CD14-positive monocyte (primary cell): ENCODE data around the gene AASDHPPT. TPM values are rescaled to one million over a fixed set of nuclear protein-coding genes. Genes with fewer than 3 reads are reported as not detected.
"Not testable (repeated sequence)": the region's sequence is repeated elsewhere in the genome, so short reads cannot be mapped to it uniquely, and the experiment has no call there.

ENCODE experiments used
- DNase-seq, 3 donors: peaks; one replicate each; pipeline ENCODE4 v3.0.0-alpha.2; 2011 to 2022
- H2AFZ ChIP-seq: 2 replicates; pipeline ENCODE4 v1.6.0; 2012; ENCODE audit warnings: mild to moderate bottlenecking, low read depth, low read length, inconsistent platforms; ENCODE audit not compliant: insufficient read depth, poor library complexity, severe bottlenecking
- H3K27ac ChIP-seq, 2 donors: 1 replicate in 1 of 2; 2 replicates in 1 of 2; pipeline ENCODE4 v1.5.1; 2012 to 2013; ENCODE audit warnings: low read length in 2 of 2, control low read depth in 1 of 2, inconsistent platforms in 1 of 2, low read depth in 1 of 2, mild to moderate bottlenecking in 1 of 2
- H3K27me3 ChIP-seq, 2 donors: one replicate each; pipeline versions ENCODE4 v1.6.0 to v1.6.1; 2011 to 2013; ENCODE audit warnings: low read length in 2 of 2; ENCODE audit not compliant: control insufficient read depth in 2 of 2, insufficient read depth in 2 of 2
- H3K36me3 ChIP-seq, 2 donors: replicated peaks in 1 of 2; 1 replicate in 1 of 2; 2 replicates in 1 of 2; pipeline versions ENCODE4 v1.5.1 to v1.6.1; 2012 to 2013; ENCODE audit warnings: low read length in 2 of 2, control low read depth in 1 of 2, inconsistent platforms in 1 of 2, mild to moderate bottlenecking in 1 of 2; ENCODE audit not compliant: insufficient read depth in 2 of 2, control insufficient read depth in 1 of 2
- H3K4me1 ChIP-seq, 2 donors: 1 replicate in 1 of 2; 2 replicates in 1 of 2; pipeline versions ENCODE4 v1.5.1 to v1.6.1; 2012 to 2013; ENCODE audit warnings: low read length in 2 of 2, control low read depth in 1 of 2, inconsistent platforms in 1 of 2, mild to moderate bottlenecking in 1 of 2, moderate library complexity in 1 of 2; ENCODE audit not compliant: insufficient read depth in 2 of 2, control insufficient read depth in 1 of 2
- H3K4me2 ChIP-seq: replicated peaks from 2 replicates; pipeline ENCODE3; 2012; ENCODE audit warnings: low read length, moderate library complexity, mild to moderate bottlenecking; ENCODE audit not compliant: poor library complexity, severe bottlenecking; ENCODE audit errors: extremely low read depth
- H3K4me3 ChIP-seq, 3 experiments: fragments of 200-600 bp in 1 of 3; sonication (generic) in 1 of 3; replicated peaks in 1 of 3; 1 replicate in 2 of 3; 2 replicates in 1 of 3; pipeline ENCODE4 v1.5.1; 2011 to 2013; ENCODE audit warnings: low read length in 3 of 3, mild to moderate bottlenecking in 3 of 3, control low read depth in 2 of 3, low read depth in 2 of 3, inconsistent platforms in 1 of 3, moderate library complexity in 1 of 3
- H3K79me2 ChIP-seq: 2 replicates; pipeline ENCODE4 v1.6.0; 2012; ENCODE audit warnings: mild to moderate bottlenecking, control low read depth, inconsistent platforms, low read length, moderate library complexity; ENCODE audit not compliant: insufficient read depth
- H3K9ac ChIP-seq: 2 replicates; pipeline ENCODE4 v1.6.0; 2017; ENCODE audit warnings: low read length, mild to moderate bottlenecking; ENCODE audit not compliant: insufficient read depth, poor library complexity, severe bottlenecking
- H3K9me3 ChIP-seq, 2 donors: replicated peaks in 1 of 2; 1 replicate in 1 of 2; 2 replicates in 1 of 2; pipeline versions ENCODE4 v1.5.1 to v1.6.1; 2012 to 2013; ENCODE audit warnings: low read length in 2 of 2, control low read depth in 1 of 2; ENCODE audit not compliant: control insufficient read depth in 1 of 2, insufficient read depth in 1 of 2
- H4K20me1 ChIP-seq: 2 replicates; pipeline ENCODE4 v1.6.0; 2012; ENCODE audit warnings: mild to moderate bottlenecking, low read length, control low read depth, moderate library complexity; ENCODE audit not compliant: insufficient read depth
- H3K27ac Mint-ChIP-seq, 7 donors: one replicate each; pipeline ENCODE4 v1.8.0; 2020; ENCODE audit warnings: mild to moderate bottlenecking in 7 of 7, mixed read lengths in 7 of 7, moderate library complexity in 6 of 7, inconsistent platforms in 2 of 7
- H3K27me3 Mint-ChIP-seq, 3 donors: one replicate each; pipeline ENCODE4 v1.8.0; 2021 to 2022; ENCODE audit warnings: low read depth in 3 of 3, mild to moderate bottlenecking in 3 of 3, mixed read lengths in 3 of 3, moderate library complexity in 3 of 3, inconsistent platforms in 1 of 3
- H3K36me3 Mint-ChIP-seq, 2 donors: one replicate each; pipeline ENCODE4 v1.8.0; 2020; ENCODE audit warnings: mixed read lengths in 2 of 2, inconsistent platforms in 1 of 2, mild to moderate bottlenecking in 1 of 2
- H3K4me1 Mint-ChIP-seq: one replicate; pipeline ENCODE4 v1.8.0; 2020; ENCODE audit warnings: mild to moderate bottlenecking, mixed read lengths
- H3K4me3 Mint-ChIP-seq, 2 donors: one replicate each; pipeline ENCODE4 v1.8.0; 2020; ENCODE audit warnings: mild to moderate bottlenecking in 2 of 2, mixed read lengths in 2 of 2, moderate library complexity in 1 of 2
- H3K9me3 Mint-ChIP-seq, 7 donors: one replicate each; pipeline ENCODE4 v1.8.0; 2020 to 2022; ENCODE audit warnings: mixed read lengths in 7 of 7, mild to moderate bottlenecking in 6 of 7, moderate library complexity in 6 of 7, inconsistent platforms in 2 of 7
- WGBS: methylation state at CpG from one replicate; pipeline ENCODE4 v1.1.5; 2013; ENCODE audit warnings: missing lambda C conversion rate; ENCODE audit not compliant: insufficient coverage; 5-methylcytosine and 5-hydroxymethylcytosine counted together
- intact Hi-C, 2 donors: fragments of 100-400 bp; cut with micrococcal nuclease; formaldehyde crosslinking; loops; one replicate each; pipeline versions ENCODE4 v1.15.0 to v1.15.1; 2023
- polyA plus RNA-seq, 3 donors: library from polyadenylated mRNA; depleted of rRNA in 1 of 3; unstranded in 2 of 3; stranded (reverse) in 1 of 3; fragments of 300-500 nt in 2 of 3; fragments of >200 nt in 1 of 3; fragmentation: Illumina TruSeq in 2 of 3; gene quantifications; 1 replicate in 2 of 3; 2 replicates in 1 of 3; pipeline ENCODE4 v1.2.3, GENCODE V29; 2012 to 2021
- TF ChIP-seq, protein P1 (sequence below): fragments of 200-600 bp; IDR thresholded peaks from one replicate; pipeline ENCODE4 v1.8.0; 2022; ENCODE audit warnings: antibody characterized with exemption, mild to moderate bottlenecking

AASDHPPT gene
- polyA plus RNA-seq, 3 donors = 7.6 to 47.3 (median 27.3) TPM

DNA sequence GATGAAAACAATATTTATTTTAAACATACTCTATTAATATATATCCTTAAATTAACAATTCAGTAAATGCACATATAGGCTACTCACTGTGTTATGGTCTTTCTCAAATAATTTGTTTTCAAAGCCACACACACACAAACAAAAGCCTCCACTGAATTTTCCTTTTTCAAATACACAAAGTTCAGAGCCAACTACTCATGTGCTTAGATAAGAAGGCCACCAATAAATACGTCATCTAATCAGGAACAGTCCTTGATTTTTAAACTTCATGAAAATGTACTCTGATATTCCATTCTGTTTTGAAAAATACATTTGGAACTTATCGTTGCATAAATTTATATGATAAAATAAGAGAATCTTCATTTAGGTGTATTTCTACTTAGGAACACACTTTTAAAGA lies 26.4 kb upstream of the AASDHPPT start:
- no peaks in the 10 kb centered on the region for H3K4me1 Mint-ChIP-seq
- H3K27ac Mint-ChIP-seq = no peak overlapping the region
- H3K27me3 Mint-ChIP-seq = peaks cover 0 to 4% (median 3%) of the 10 kb centered on the region in 3 donors
- Histone ChIP-seq H3K27ac (no peak overlapping the region), H3K4me3 (no peak overlapping the region), H3K79me2 (no peaks in the 10 kb centered on the region), H2AFZ (no peak overlapping the region), H3K9ac (no peak overlapping the region), H4K20me1 (no peaks in the 10 kb centered on the region), H3K4me2 (no peak overlapping the region), H3K36me3 (no peaks in the 10 kb centered on the region), H3K27me3 (no peaks in the 10 kb centered on the region), H3K4me1 (no peaks in the 10 kb centered on the region), H3K9me3 (no peaks in the 10 kb centered on the region)
- H3K36me3 Mint-ChIP-seq = peaks cover 0 to 2% of the 10 kb centered on the region in 2 donors
- H3K4me3 Mint-ChIP-seq = no peak overlapping the region
- no peak for DNase-seq
- peaks cover 0 to 2% (median 0%) of the 10 kb centered on the region in 7 donors for H3K9me3 Mint-ChIP-seq
- intact Hi-C loops = no loop called here
- TF ChIP-seq, protein P1, sequence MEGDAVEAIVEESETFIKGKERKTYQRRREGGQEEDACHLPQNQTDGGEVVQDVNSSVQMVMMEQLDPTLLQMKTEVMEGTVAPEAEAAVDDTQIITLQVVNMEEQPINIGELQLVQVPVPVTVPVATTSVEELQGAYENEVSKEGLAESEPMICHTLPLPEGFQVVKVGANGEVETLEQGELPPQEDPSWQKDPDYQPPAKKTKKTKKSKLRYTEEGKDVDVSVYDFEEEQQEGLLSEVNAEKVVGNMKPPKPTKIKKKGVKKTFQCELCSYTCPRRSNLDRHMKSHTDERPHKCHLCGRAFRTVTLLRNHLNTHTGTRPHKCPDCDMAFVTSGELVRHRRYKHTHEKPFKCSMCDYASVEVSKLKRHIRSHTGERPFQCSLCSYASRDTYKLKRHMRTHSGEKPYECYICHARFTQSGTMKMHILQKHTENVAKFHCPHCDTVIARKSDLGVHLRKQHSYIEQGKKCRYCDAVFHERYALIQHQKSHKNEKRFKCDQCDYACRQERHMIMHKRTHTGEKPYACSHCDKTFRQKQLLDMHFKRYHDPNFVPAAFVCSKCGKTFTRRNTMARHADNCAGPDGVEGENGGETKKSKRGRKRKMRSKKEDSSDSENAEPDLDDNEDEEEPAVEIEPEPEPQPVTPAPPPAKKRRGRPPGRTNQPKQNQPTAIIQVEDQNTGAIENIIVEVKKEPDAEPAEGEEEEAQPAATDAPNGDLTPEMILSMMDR = no peak
- WGBS = no CpG with 5 or more reads among the region's 2 CpGs

- H2AFZ ChIP-seq, H3K4me2 ChIP-seq, H3K27me3 Mint-ChIP-seq, DNase-seq, H3K4me3 ChIP-seq, H3K27me3 ChIP-seq, H3K4me3 Mint-ChIP-seq, H3K27ac Mint-ChIP-seq, H3K36me3 ChIP-seq, H3K9me3 ChIP-seq, H3K36me3 Mint-ChIP-seq, H3K27ac ChIP-seq, H3K4me1 ChIP-seq, H3K9ac ChIP-seq, H4K20me1 ChIP-seq, intact Hi-C loops, H3K4me1 Mint-ChIP-seq, H3K79me2 ChIP-seq: not testable (repeated sequence)
- 94% methylated on average over 8 of the region's 14 CpGs for WGBS
- H3K9me3 Mint-ChIP-seq = peaks cover 3 to 11% (median 4%) of the 10 kb centered on the region in 7 donors
These were observed 19.1 kb upstream of the AASDHPPT start for GRCh38 chr11:106058377-106058776.
